Heart right ventricle (tissue), 16 donors: ENCODE measurements around the gene GABRB1. TPM values are rescaled to one million over a fixed set of nuclear protein-coding genes. Genes with fewer than 3 reads are reported as not detected.

Source experiments
- ATAC-seq, 8 donors: fragments of 200-7000 bp; cut with Tn5 transposase; one replicate each; pipeline ENCODE4 v1.9.1; 2020; ENCODE audit warnings: mild to moderate bottlenecking in 8 of 8, moderate library complexity in 8 of 8, moderate number of reproducible peaks in 1 of 8
- DNase-seq, 2 donors: peaks; one replicate each; pipeline ENCODE4 v3.0.0-alpha.2; 2020
- H3K27ac ChIP-seq, 10 donors: fragments of 200-600 bp; sonication (generic) in 2 of 10; one replicate each; pipeline versions ENCODE4 v1.5.0 to v1.8.0; 2020 to 2022; ENCODE audit warnings: mild to moderate bottlenecking in 3 of 10
- H3K27me3 ChIP-seq, 7 donors: fragments of 200-600 bp; one replicate each; pipeline ENCODE4 v1.8.0; 2021 to 2022; ENCODE audit warnings: mild to moderate bottlenecking in 2 of 7
- H3K36me3 ChIP-seq, 9 donors: fragments of 200-600 bp; sonication (generic) in 1 of 9; one replicate each; pipeline versions ENCODE4 v1.5.0 to v1.8.0; 2020 to 2022; ENCODE audit warnings: mild to moderate bottlenecking in 2 of 9
- H3K4me1 ChIP-seq, 9 donors: fragments of 200-600 bp; sonication (generic) in 1 of 9; one replicate each; pipeline versions ENCODE4 v1.5.0 to v1.8.0; 2020 to 2022; ENCODE audit warnings: mild to moderate bottlenecking in 4 of 9
- H3K4me3 ChIP-seq, 10 donors: fragments of 200-600 bp; sonication (generic) in 2 of 10; one replicate each; pipeline versions ENCODE4 v1.5.0 to v1.8.0; 2020 to 2022; ENCODE audit warnings: mild to moderate bottlenecking in 7 of 10, moderate library complexity in 2 of 10
- H3K9me3 ChIP-seq, 11 donors: fragments of 200-600 bp in 10 of 11; sonication (generic) in 2 of 11; one replicate each; pipeline versions ENCODE4 v1.5.0 to v1.8.0; 2013 to 2022; ENCODE audit warnings: mild to moderate bottlenecking in 2 of 11, control low read depth in 1 of 11, moderate library complexity in 1 of 11
- CTCF ChIP-seq, 9 donors: fragments of 200-600 bp; sonication (generic) in 2 of 9; IDR thresholded peaks; one replicate each; pipeline versions ENCODE4 v1.5.0 to v1.8.0; 2021 to 2022; ENCODE audit warnings: antibody characterized with exemption in 9 of 9, mild to moderate bottlenecking in 5 of 9, moderate library complexity in 1 of 9
- WGBS, 2 donors: extraction: QIAGEN DNeasy Blood & Tissue Kit; methylation state at CpG; one replicate each; pipeline ENCODE4 v1.1.7; 2013; ENCODE audit warnings: inconsistent platforms in 1 of 2; 5-methylcytosine and 5-hydroxymethylcytosine counted together
- intact Hi-C, 10 donors: fragments of 100-400 bp; cut with DNase I; formaldehyde crosslinking; loops; one replicate each; pipeline versions ENCODE4 v1.11.1 to v1.14.2; 2022
- polyA plus RNA-seq, 2 donors: library from polyadenylated mRNA; stranded (reverse); fragments of 200-250 nt; gene quantifications; one replicate each; pipeline ENCODE4 v1.2.3, GENCODE V29; 2013
- total RNA-seq, 10 donors: library from RNA; stranded (reverse); fragmentation: NEBNext Ultra II Directional in 3 of 10; extraction: Animal tissue kit (Norgen Biotek cat#: 25700) in 3 of 10; gene quantifications; one replicate each; pipeline versions ENCODE4 v1.2.1 to v1.2.4, GENCODE V29; 2021 to 2023
- donor health status: Arrhythmogenic right ventricular cardiomyopathy.
- donor health status: ischemic (EF 13 %, LVEDD 7.1; RV severe dilation, severe dysfunction).
- donor health status: healthy with polysubstance abuse.
- donor health status: DM: no; HTN: yes; CAD: no.
- donor health status: DM: no; HTN: no; CAD: no.
- donor health status: ischemic (EF 25% LVEDD 6.9; RV normal size, moderate dysfunction).
- donor health status: ischemic (EF 25% LVEDD 5.7; RV mildly dilated, moderate dysfunction).
- donor health status: healthy.
- donor health status: DM: yes; HTN: yes; CAD: no.
- donor health status: Ischemic cardiomyopathy.
- donor health status: ischemic (EF 35%, LVEDD 5.7; RV mildly dilated, moderate dysfunction).
- donor health status: nonischemic (EF 11% LVEDD 7.7; RV severe dilation, severe dysfunction).
- donor health status: DM: yes; HTN: yes; CAD: no.
- donor health status: PGD.
- donor health status: ischemic (EF 29% LVEDD 5.4; RV normal size, mild dysfunction).
- donor health status: nonischemic (EF 23%, LVEDD 6.1; RV moderate dilation, normal function).

Gene GABRB1
- total and polyA plus RNA-seq, 12 donors: 0.51 to 9.9 (median 6.2) TPM

DNA sequence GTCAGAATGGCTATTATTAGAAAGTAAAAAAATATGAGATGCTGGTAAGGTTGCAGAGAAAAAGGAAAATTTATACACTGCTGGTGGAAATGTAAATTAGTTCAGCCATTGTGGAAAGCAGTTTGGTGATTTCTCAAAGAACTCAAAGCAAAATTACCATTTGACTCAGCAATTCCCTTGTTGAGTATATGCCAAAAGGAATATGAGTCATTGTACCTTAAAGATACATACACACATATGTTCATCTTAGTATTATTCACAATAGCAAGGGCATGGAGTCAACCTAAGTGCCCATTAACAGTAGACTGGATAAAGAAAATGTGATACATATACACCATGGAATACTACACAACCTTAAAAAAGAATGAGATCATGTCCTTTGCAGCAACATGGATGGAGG, 284.0 kb downstream of the GABRB1 start:
- Histone ChIP-seq H3K9me3 (no peaks in the 10 kb centered on the region), H3K36me3 (no peaks in the 10 kb centered on the region), H3K4me1 (no peaks in the 10 kb centered on the region), H3K27ac (no peak overlapping the region), H3K27me3 (no peaks in the 10 kb centered on the region), H3K4me3 (no peak overlapping the region)
- intact Hi-C loops: no loop called here
- DNase-seq (no peak), ATAC-seq (no peak)
- no peak for TF ChIP-seq CTCF (IDR thresholded peaks at IDR 0.05)

- ATAC-seq (no peak), DNase-seq (no peak)
- TF ChIP-seq CTCF (IDR thresholded peaks at IDR 0.05): no peak
- Histone ChIP-seq H3K27me3 (no peaks in the 10 kb centered on the region), H3K4me1 (no peaks in the 10 kb centered on the region), H3K36me3 (no peaks in the 10 kb centered on the region), H3K27ac (no peak overlapping the region), H3K4me3 (no peak overlapping the region), H3K9me3 (no peaks in the 10 kb centered on the region)
- 84 to 92% methylated on average over 3 of the region's 3 CpGs for WGBS, 2 donors
- intact Hi-C loops: no loop called here
Observed at GRCh38 chr4:47326025-47326424, 294.7 kb downstream of the GABRB1 start.

- Histone ChIP-seq H3K36me3 (no peaks in the 10 kb centered on the region), H3K27ac (no peak overlapping the region), H3K9me3 (no peaks in the 10 kb centered on the region), H3K4me3 (no peak overlapping the region), H3K27me3 (no peaks in the 10 kb centered on the region), H3K4me1 (no peaks in the 10 kb centered on the region)
- DNase-seq (no peak), ATAC-seq (no peak)
- intact Hi-C loops: no loop called here
- no peak for TF ChIP-seq CTCF (IDR thresholded peaks at IDR 0.05)
Observed at GRCh38 chr4:47330866-47331265, 299.5 kb downstream of the GABRB1 start.

DNA sequence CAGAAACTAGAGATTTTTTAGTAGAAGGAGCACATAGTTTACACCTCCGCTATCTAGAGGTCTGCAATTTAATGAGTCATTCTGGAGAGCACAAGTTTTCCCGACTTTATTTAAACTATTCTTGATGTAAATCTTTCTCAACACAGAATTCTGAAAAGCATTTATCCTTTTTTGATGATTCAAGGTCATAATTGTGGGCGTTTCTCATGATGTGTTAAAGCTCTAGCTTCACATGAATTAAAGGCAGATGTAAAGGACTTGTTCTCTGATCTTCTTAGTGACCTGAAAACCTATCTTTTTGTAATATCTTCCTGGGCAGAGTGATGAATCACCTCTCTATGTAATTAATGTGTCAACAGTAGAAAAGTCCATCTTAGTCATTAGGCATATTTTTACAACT, 303.3 kb downstream of the GABRB1 start:
- Histone ChIP-seq H3K9me3 (no peaks in the 10 kb centered on the region), H3K36me3 (no peaks in the 10 kb centered on the region), H3K27me3 (peaks cover 0 to 3% (median 0%) of the 10 kb centered on the region in 7 donors), H3K27ac (no peak overlapping the region), H3K4me3 (no peak overlapping the region), H3K4me1 (no peaks in the 10 kb centered on the region)
- ATAC-seq (no peak), DNase-seq (no peak)
- intact Hi-C loops: no loop called here
- 71 to 74% methylated on average over 3 of the region's 3 CpGs for WGBS, 2 donors
- no peak for TF ChIP-seq CTCF (IDR thresholded peaks at IDR 0.05)

- intact Hi-C loops: no loop called here
- H3K9me3 ChIP-seq: no peaks in the 10 kb centered on the region
- no peak for DNase-seq
- no peak overlapping the region for H3K27ac ChIP-seq
- H3K4me3 ChIP-seq: no peak overlapping the region
- H3K36me3 ChIP-seq: no peaks in the 10 kb centered on the region
- ATAC-seq: no peak
- H3K4me1 ChIP-seq: no peaks in the 10 kb centered on the region
- TF ChIP-seq CTCF (IDR thresholded peaks at IDR 0.05): no peak
- H3K27me3 ChIP-seq: peaks cover 0 to 3% (median 0%) of the 10 kb centered on the region in 7 donors
- WGBS, 2 donors: 70 to 79% methylated on average over 2 of the region's 2 CpGs
Observed at GRCh38 chr4:47337893-47338292, 306.5 kb downstream of the GABRB1 start.
